Kidney (tissue), 14 donors: Measurements from ENCODE around the gene FHIP1A. TPM values are rescaled to one million over a fixed set of nuclear protein-coding genes. Genes with fewer than 3 reads are reported as not detected.
"Not testable (repeated sequence)": the region's sequence is repeated elsewhere in the genome, so short reads cannot be mapped to it uniquely, and the experiment has no call there.

ENCODE experiments used
- DNase-seq, 5 donors: peaks; one replicate each; pipeline ENCODE4 v3.0.0-alpha.2; 2013 to 2020
- FAIRE-seq: peaks from 2 replicates; lab custom pipeline; 2012; peaks lifted over from hg19 to GRCh38; lab: Jason Lieb, UNC
- H3K27ac ChIP-seq, 2 donors: one replicate each; pipeline ENCODE4 v1.7.0; 2013; ENCODE audit warnings: low read depth in 2 of 2, low read length in 2 of 2, inconsistent platforms in 1 of 2
- H3K27me3 ChIP-seq: one replicate; pipeline ENCODE4 v1.7.1; 2013; ENCODE audit warnings: low read length, inconsistent platforms; ENCODE audit not compliant: control insufficient read depth, insufficient read depth
- H3K36me3 ChIP-seq, 3 donors: one replicate each; pipeline versions ENCODE4 v1.7.0 to v1.7.1; 2013; ENCODE audit warnings: low read length in 3 of 3, control low read depth in 1 of 3, inconsistent platforms in 1 of 3; ENCODE audit not compliant: insufficient read depth in 3 of 3, control insufficient read depth in 2 of 3
- H3K4me1 ChIP-seq, 3 donors: one replicate each; pipeline versions ENCODE4 v1.7.0 to v1.7.1; 2013; ENCODE audit warnings: low read length in 3 of 3, inconsistent platforms in 1 of 3, low read depth in 1 of 3; ENCODE audit not compliant: control insufficient read depth in 2 of 3, insufficient read depth in 2 of 3
- H3K4me3 ChIP-seq, 3 donors: one replicate each; pipeline versions ENCODE4 v1.7.0 to v1.8.1; 2013; ENCODE audit warnings: low read length in 3 of 3, control low read depth in 1 of 3, inconsistent platforms in 1 of 3
- H3K9ac ChIP-seq, 3 donors: one replicate each; pipeline versions ENCODE4 v1.7.0 to v1.7.1; 2013; ENCODE audit warnings: low read length in 3 of 3, control low read depth in 1 of 3, inconsistent platforms in 1 of 3
- H3K9me3 ChIP-seq, 3 donors: one replicate each; pipeline versions ENCODE4 v1.7.0 to v1.7.1; 2013; ENCODE audit warnings: low read length in 3 of 3, control low read depth in 1 of 3, inconsistent platforms in 1 of 3; ENCODE audit not compliant: control insufficient read depth in 2 of 3, insufficient read depth in 1 of 3
- CTCF ChIP-seq: IDR thresholded peaks from 3 replicates; pipeline ENCODE4 v1.5.1; 2012; ENCODE audit warnings: mild to moderate bottlenecking, moderate library complexity, borderline replicate concordance; ENCODE audit not compliant: insufficient read depth; ENCODE audit errors: extremely low read depth
- intact Hi-C: fragments of 100-400 bp; cut with DNase I; formaldehyde crosslinking; loops from one replicate; pipeline ENCODE4 v1.11.1; 2022
- polyA plus RNA-seq: library from polyadenylated mRNA; stranded (reverse); fragments of 350-450 nt; fragmentation: Illumina TruSeq; extraction: RNeasy Lipid Tissue Mini Kit (QIAGEN cat#74804); gene quantifications from one replicate; pipeline ENCODE4 v1.2.3, GENCODE V29; 2014; ENCODE audit warnings: low read depth, low replicate concordance; ENCODE audit not compliant: insufficient read depth
- total RNA-seq: library from RNA; stranded (reverse); fragmentation: NEBNext Ultra II Directional; extraction: Animal tissue kit (Norgen Biotek cat#: 25700); gene quantifications from one replicate; pipeline ENCODE4 v1.2.1, GENCODE V29; 2021
- donor health status: control.
- donor health status: control.
- donor health status: control.
- donor health status: control.
- donor health status: control.
- donor health status: DM: yes; HTN: yes; CAD: no.
- donor health status: Normal renal cell carcinoma (clear cell type).

FHIP1A gene
- total and polyA plus RNA-seq, 2 donors from 2014 or later = 0.80 to 16.5 TPM

DNA sequence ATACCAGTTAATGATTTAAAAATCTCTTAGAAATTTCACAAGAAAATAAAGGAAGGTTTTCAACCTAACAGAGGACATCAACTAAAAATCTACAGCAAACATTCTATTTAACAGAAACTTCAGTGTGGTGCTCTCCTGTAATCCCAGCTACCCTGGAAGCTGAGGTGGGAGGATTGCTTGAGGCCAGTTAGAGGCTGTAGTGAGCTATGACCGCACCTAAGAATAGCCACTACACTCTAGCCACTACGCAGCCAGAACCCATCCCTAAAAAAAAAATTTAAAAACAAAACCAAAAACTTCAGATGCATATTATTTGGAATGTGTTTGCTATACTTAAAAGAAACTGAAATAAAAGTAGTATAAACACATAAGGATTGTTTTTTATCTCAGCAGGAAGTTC, 7.2 kb upstream of the FHIP1A start:
- Histone ChIP-seq H3K9ac (no peak overlapping the region), H3K27me3 (no peaks in the 10 kb centered on the region), H3K27ac (no peak overlapping the region), H3K4me1 (no peaks in the 10 kb centered on the region), H3K4me3 (no peak overlapping the region), H3K36me3 (no peaks in the 10 kb centered on the region), H3K9me3 (no peaks in the 10 kb centered on the region)
- no peak for DNase-seq
- intact Hi-C loops = no loop called here
- no peak for TF ChIP-seq CTCF
- no peak for FAIRE-seq

- H3K4me3 ChIP-seq = no peak overlapping the region
- H3K4me1 ChIP-seq = no peaks in the 10 kb centered on the region
- no peaks in the 10 kb centered on the region for H3K36me3 ChIP-seq
- intact Hi-C loops = no loop called here
- DNase-seq (no peak), FAIRE-seq (no peak)
- H3K9me3 ChIP-seq = no peaks in the 10 kb centered on the region
- H3K9ac ChIP-seq = no peak overlapping the region
- H3K27ac ChIP-seq = no peak overlapping the region
- TF ChIP-seq CTCF = no peak
- no peaks in the 10 kb centered on the region for H3K27me3 ChIP-seq
Observed at GRCh38 chr4:151402145-151402865, 6.7 kb upstream of the FHIP1A start.

GRCh38 chr4:151403656-151404055, 5.3 kb upstream of the FHIP1A start:
- no peak for TF ChIP-seq CTCF
- no peaks in the 10 kb centered on the region for H3K9me3 ChIP-seq
- no peak for FAIRE-seq
- intact Hi-C loops = no loop called here
- H3K9ac ChIP-seq = no peak overlapping the region
- no peak overlapping the region for H3K4me3 ChIP-seq
- no peak overlapping the region for H3K27ac ChIP-seq
- peaks cover 0 to 3% (median 0%) of the 10 kb centered on the region in 3 donors for H3K4me1 ChIP-seq
- no peaks in the 10 kb centered on the region for H3K36me3 ChIP-seq
- no peak for DNase-seq
- H3K27me3 ChIP-seq = no peaks in the 10 kb centered on the region

- H3K36me3 ChIP-seq, intact Hi-C loops, H3K9ac ChIP-seq, H3K9me3 ChIP-seq, H3K4me1 ChIP-seq, H3K27ac ChIP-seq, H3K27me3 ChIP-seq, DNase-seq, H3K4me3 ChIP-seq, FAIRE-seq: not testable (repeated sequence)
Observed at GRCh38 chr4:151404802-151405201, 4.2 kb upstream of the FHIP1A start.
